Measurements from ENCODE around the gene SMCR8. TPM values are rescaled to one million over a fixed set of nuclear protein-coding genes. Genes with fewer than 3 reads are reported as not detected.

SMCR8 gene
- polyA plus RNA-seq, 1 of the 3 experiments (the other 2 are of a cell fraction): 5.6 TPM

GRCh38 chr17:18339933-18340332 lies 24.8 kb downstream of the SMCR8 start:
- Histone ChIP-seq H3K4me1 (ENCODE audit: control insufficient read depth in 1 of 2, insufficient read depth in 2 of 2, low read depth in 1 of 2, low read length in 1 of 2) (peaks cover 0 to 2% of the 10 kb centered on the region in 2 experiments; a peak in 1 of 4 replicates), H3K9me2 (no peaks in the 10 kb centered on the region), H3K27ac (ENCODE audit: low read depth in 2 of 2, low read length in 1 of 2) (no peak overlapping the region), H3K4me2 (no peak overlapping the region), H3K4me3 (ENCODE audit: low read depth in 2 of 2, low read length in 1 of 2) (no peak overlapping the region), H3K9ac (no peak overlapping the region), H3K36me3 (replicated peaks in 1 of 2; ENCODE audit: control insufficient read depth in 1 of 2, insufficient read depth in 2 of 2, low read length in 1 of 2) (peaks cover 10 to 14% of the 10 kb centered on the region in 2 experiments), H4K20me1 (ENCODE audit: insufficient read depth) (no peaks in the 10 kb centered on the region), H3K9me3 (no peaks in the 10 kb centered on the region), H3K79me2 (ENCODE audit: insufficient read depth) (no peaks in the 10 kb centered on the region), H2AFZ (ENCODE audit: low read depth) (no peak overlapping the region), H3K27me3 (ENCODE audit: insufficient read depth) (no peaks in the 10 kb centered on the region), H3F3A (replicated peaks; ENCODE audit: insufficient read depth) (no peaks in the 10 kb centered on the region)
- TF ChIP-seq CHD2 (IDR thresholded peaks at IDR 0.05; ENCODE audit: low read length, partially characterized antibody) (no peak), RXRA (IDR thresholded peaks at IDR 0.05; ENCODE audit: borderline replicate concordance, low read depth) (no peak), USF2 (IDR thresholded peaks at IDR 0.05; ENCODE audit: borderline replicate concordance, low read depth, low read length) (no peak)
- ChIA-PET POLR2A (no interaction called here), CTCF (interaction anchor here (1.4 kb wide), 1 partner anchor 18 kb away, joined by 3 read pairs; no protein-coding TSS in a partner anchor)
- 100% methylated on average over 2 of the region's 13 CpGs for WGBS (ENCODE audit: low lambda C conversion rate)
- no peak for DNase-seq

- POLR2A ChIA-PET: no interaction called here
- CTCF ChIA-PET: no interaction called here
- Histone ChIP-seq H3K9me2 (no peaks in the 10 kb centered on the region), H3K36me3 (replicated peaks in 1 of 2; ENCODE audit: control insufficient read depth in 1 of 2, insufficient read depth in 2 of 2, low read length in 1 of 2) (peaks cover 4 to 10% of the 10 kb centered on the region in 2 experiments), H3K79me2 (ENCODE audit: insufficient read depth) (no peaks in the 10 kb centered on the region), H3K27me3 (ENCODE audit: insufficient read depth) (no peaks in the 10 kb centered on the region), H3K9me3 (no peaks in the 10 kb centered on the region), H2AFZ (ENCODE audit: low read depth) (no peak overlapping the region), H3K9ac (no peak overlapping the region), H3F3A (replicated peaks; ENCODE audit: insufficient read depth) (no peaks in the 10 kb centered on the region), H3K4me3 (ENCODE audit: low read depth in 2 of 2, low read length in 1 of 2) (no peak overlapping the region), H4K20me1 (ENCODE audit: insufficient read depth) (no peaks in the 10 kb centered on the region), H3K27ac (ENCODE audit: low read depth in 2 of 2, low read length in 1 of 2) (no peak overlapping the region), H3K4me1 (ENCODE audit: control insufficient read depth in 1 of 2, insufficient read depth in 2 of 2, low read depth in 1 of 2, low read length in 1 of 2) (peaks cover 0 to 2% of the 10 kb centered on the region in 2 experiments; a peak in 1 of 4 replicates), H3K4me2 (no peak overlapping the region)
- 93% methylated on average over 5 of the region's 5 CpGs for WGBS (ENCODE audit: low lambda C conversion rate)
- DNase-seq: no peak
- TF ChIP-seq MEF2A (IDR thresholded peaks at IDR 0.05; ENCODE audit: borderline replicate concordance, low read depth) (no peak), RAD21 (IDR thresholded peaks at IDR 0.05; ENCODE audit: low read length) (no peak), YY1 (IDR thresholded peaks at IDR 0.05; ENCODE audit: low read depth) (no peak), JUND (IDR thresholded peaks at IDR 0.05) (no peak), TEAD4 (IDR thresholded peaks at IDR 0.05; ENCODE audit: borderline replicate concordance, insufficient read depth) (no peak), FOXM1 (IDR thresholded peaks at IDR 0.05; ENCODE audit: low read depth) (no peak), GATA2 (CRISPR knock-in tag; IDR thresholded peaks at IDR 0.05) (no peak), REST (IDR thresholded peaks at IDR 0.05; ENCODE audit: low read depth, low read length) (no peak), NRF1 (IDR thresholded peaks at IDR 0.05; ENCODE audit: low read depth, low read length) (no peak), EP300 (IDR thresholded peaks at IDR 0.05; ENCODE audit: borderline replicate concordance in 1 of 2, low read depth in 1 of 2, low read length in 1 of 2) (no peak), IRF3 (IDR thresholded peaks at IDR 0.05; ENCODE audit: low read depth, low read length) (no peak), RXRA (IDR thresholded peaks at IDR 0.05; ENCODE audit: borderline replicate concordance, low read depth) (no peak), SIN3A (IDR thresholded peaks at IDR 0.05; ENCODE audit: borderline replicate concordance, low read depth, low read length) (no peak), NFIC (IDR thresholded peaks at IDR 0.05; ENCODE audit: borderline replicate concordance) (no peak), USF2 (IDR thresholded peaks at IDR 0.05; ENCODE audit: borderline replicate concordance, low read depth, low read length) (no peak), FOSL2 (IDR thresholded peaks at IDR 0.05; ENCODE audit: borderline replicate concordance, low read depth) (no peak)
- TF ChIP-seq, protein P1, sequence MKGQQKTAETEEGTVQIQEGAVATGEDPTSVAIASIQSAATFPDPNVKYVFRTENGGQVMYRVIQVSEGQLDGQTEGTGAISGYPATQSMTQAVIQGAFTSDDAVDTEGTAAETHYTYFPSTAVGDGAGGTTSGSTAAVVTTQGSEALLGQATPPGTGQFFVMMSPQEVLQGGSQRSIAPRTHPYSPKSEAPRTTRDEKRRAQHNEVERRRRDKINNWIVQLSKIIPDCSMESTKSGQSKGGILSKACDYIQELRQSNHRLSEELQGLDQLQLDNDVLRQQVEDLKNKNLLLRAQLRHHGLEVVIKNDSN (IDR thresholded peaks at IDR 0.05; ENCODE audit: borderline replicate concordance, low read depth): no peak
Measured at GRCh38 chr17:18344021-18344420, 28.9 kb downstream of the SMCR8 start.

All from SK-N-SH (cell line).